ENCODE data around the gene GBF1.
A peak's percentile ranks its signal among the peaks of the same experiment; 100 is the strongest.

Gene GBF1

GRCh38 chr10:102226542-102226870 lies 18.8 kb upstream of the GBF1 start:
- Mint-ChIP-seq H3K27me3 (peaks cover 60 to 75% of the 10 kb centered on the region in 2 donors), H3K27ac (no peak overlapping the region), H3K36me3 (peaks cover 0 to 1% of the 10 kb centered on the region in 2 donors), H3K9me3 (no peaks in the 10 kb centered on the region), H3K4me3 (peak overlapping the region; percentile 78 to 80), H3K4me1 (peaks cover 18 to 37% of the 10 kb centered on the region in 2 donors)
- DNase-seq, result no peak
- ATAC-seq (replicated peaks), result no peak

GRCh38 chr10:102227050-102227449 lies 18.3 kb upstream of the GBF1 start:
- Mint-ChIP-seq H3K9me3 (no peaks in the 10 kb centered on the region), H3K36me3 (peaks cover 0 to 1% of the 10 kb centered on the region in 2 donors), H3K27me3 (peaks cover 64 to 78% of the 10 kb centered on the region in 2 donors), H3K4me1 (peaks cover 18 to 43% of the 10 kb centered on the region in 2 donors), H3K4me3 (peak overlapping the region in 1 of 2 donors; percentile 36), H3K27ac (no peak overlapping the region)
- DNase-seq, result no peak
- ATAC-seq (replicated peaks), result no peak

- Mint-ChIP-seq H3K27ac (peak overlapping the region; percentile 77), H3K9me3 (no peaks in the 10 kb centered on the region), H3K4me3 (peak overlapping the region; percentile 80 to 86), H3K36me3 (peaks cover 0 to 1% of the 10 kb centered on the region in 2 donors), H3K27me3 (peaks cover 73 to 89% of the 10 kb centered on the region in 2 donors), H3K4me1 (peaks cover 18 to 43% of the 10 kb centered on the region in 2 donors)
- ATAC-seq (replicated peaks) (peak; percentile 67 to 70), DNase-seq (peak; percentile 75)
Measured at GRCh38 chr10:102229810-102230263, 15.5 kb upstream of the GBF1 start.

- Mint-ChIP-seq H3K36me3 (peaks cover 0 to 1% of the 10 kb centered on the region in 2 donors), H3K4me1 (peaks cover 18 to 43% of the 10 kb centered on the region in 2 donors), H3K9me3 (no peaks in the 10 kb centered on the region), H3K4me3 (peak overlapping the region; percentile 80 to 86), H3K27ac (peak overlapping the region; percentile 77), H3K27me3 (peaks cover 75 to 90% of the 10 kb centered on the region in 2 donors)
- DNase-seq (peak; percentile 21), ATAC-seq (replicated peaks) (peak; percentile 50)
Measured at GRCh38 chr10:102230264-102230860, 15.0 kb upstream of the GBF1 start.

GRCh38 chr10:102230861-102231356 lies 14.4 kb upstream of the GBF1 start:
- peaks cover 15 to 38% of the 10 kb centered on the region in 2 donors for H3K4me1 Mint-ChIP-seq
- DNase-seq, result peak; percentile 15

GRCh38 chr10:102231357-102232318 lies 13.7 kb upstream of the GBF1 start:
- peaks cover 0 to 1% of the 10 kb centered on the region in 2 donors for H3K36me3 Mint-ChIP-seq
- peaks cover 75 to 91% of the 10 kb centered on the region in 2 donors for H3K27me3 Mint-ChIP-seq
- H3K9me3 Mint-ChIP-seq, result no peaks in the 10 kb centered on the region
- ATAC-seq (replicated peaks), result peak; percentile 49 to 62
- peaks cover 10 to 31% of the 10 kb centered on the region in 2 donors for H3K4me1 Mint-ChIP-seq
- DNase-seq, result peak; percentile 46
- peak overlapping the region; percentile 72 for H3K27ac Mint-ChIP-seq
- H3K4me3 Mint-ChIP-seq, result peak overlapping the region; percentile 80 to 86

More at GRCh38 chr10:102230861-102231356, 14.4 kb upstream of the GBF1 start:
- ATAC-seq (replicated peaks), result peak; percentile 12 to 27
- Mint-ChIP-seq H3K4me3 (peak overlapping the region; percentile 80 to 86), H3K27ac (peak overlapping the region; percentile 72), H3K27me3 (peaks cover 76 to 91% of the 10 kb centered on the region in 2 donors), H3K36me3 (peaks cover 0 to 1% of the 10 kb centered on the region in 2 donors), H3K9me3 (no peaks in the 10 kb centered on the region)

- peak overlapping the region; percentile 27 for H3K27ac Mint-ChIP-seq
- peaks cover 63 to 74% of the 10 kb centered on the region in 2 donors for H3K27me3 Mint-ChIP-seq
- DNase-seq (no peak), ATAC-seq (replicated peaks) (no peak)
- H3K4me1 Mint-ChIP-seq, result peaks cover 8 to 31% of the 10 kb centered on the region in 2 donors
- no peak overlapping the region for H3K4me3 Mint-ChIP-seq
- H3K9me3 Mint-ChIP-seq, result no peaks in the 10 kb centered on the region
- peaks cover 0 to 1% of the 10 kb centered on the region in 2 donors for H3K36me3 Mint-ChIP-seq
Measured at GRCh38 chr10:102233997-102234396, 11.3 kb upstream of the GBF1 start.

GRCh38 chr10:102234888-102235597 lies 10.3 kb upstream of the GBF1 start:
- peaks cover 0 to 1% of the 10 kb centered on the region in 2 donors for H3K36me3 Mint-ChIP-seq
- no peaks in the 10 kb centered on the region for H3K9me3 Mint-ChIP-seq
- no peak overlapping the region for H3K27ac Mint-ChIP-seq

GRCh38 chr10:102235598-102235920 lies 9.8 kb upstream of the GBF1 start:
- Mint-ChIP-seq H3K4me1 (peaks cover 3 to 20% of the 10 kb centered on the region in 2 donors), H3K27me3 (peaks cover 59 to 65% of the 10 kb centered on the region in 2 donors), H3K4me3 (no peak overlapping the region), H3K36me3 (no peaks in the 10 kb centered on the region), H3K27ac (peak overlapping the region; percentile 48), H3K9me3 (no peaks in the 10 kb centered on the region)
- DNase-seq (no peak), ATAC-seq (replicated peaks) (no peak)

More at GRCh38 chr10:102234888-102235597, 10.3 kb upstream of the GBF1 start:
- peaks cover 57 to 65% of the 10 kb centered on the region in 2 donors for H3K27me3 Mint-ChIP-seq
- H3K4me3 Mint-ChIP-seq, result no peak overlapping the region
- DNase-seq, result no peak
- H3K4me1 Mint-ChIP-seq, result peaks cover 5 to 20% of the 10 kb centered on the region in 2 donors
- ATAC-seq (replicated peaks), result no peak

GRCh38 chr10:102236006-102236405 lies 9.3 kb upstream of the GBF1 start:
- H3K4me1 Mint-ChIP-seq, result peaks cover 4 to 20% of the 10 kb centered on the region in 2 donors
- H3K36me3 Mint-ChIP-seq, result no peaks in the 10 kb centered on the region
- no peak overlapping the region for H3K4me3 Mint-ChIP-seq
- H3K9me3 Mint-ChIP-seq, result no peaks in the 10 kb centered on the region
- DNase-seq (no peak), ATAC-seq (replicated peaks) (no peak)
- peaks cover 61 to 65% of the 10 kb centered on the region in 2 donors for H3K27me3 Mint-ChIP-seq
- peak overlapping the region; percentile 48 for H3K27ac Mint-ChIP-seq

GRCh38 chr10:102237711-102238252 lies 7.5 kb upstream of the GBF1 start:
- DNase-seq, result no peak
- no peaks in the 10 kb centered on the region for H3K36me3 Mint-ChIP-seq
- peaks cover 60 to 66% of the 10 kb centered on the region in 2 donors for H3K27me3 Mint-ChIP-seq
- H3K4me1 Mint-ChIP-seq, result peaks cover 7 to 22% of the 10 kb centered on the region in 2 donors
- H3K9me3 Mint-ChIP-seq, result no peaks in the 10 kb centered on the region
- ATAC-seq (replicated peaks), result no peak
- H3K4me3 Mint-ChIP-seq, result no peak overlapping the region
- no peak overlapping the region for H3K27ac Mint-ChIP-seq

GRCh38 chr10:102240467-102241031 lies 4.8 kb upstream of the GBF1 start:
- no peak for ATAC-seq (replicated peaks)
- Mint-ChIP-seq H3K9me3 (no peaks in the 10 kb centered on the region), H3K36me3 (no peaks in the 10 kb centered on the region), H3K4me3 (peak overlapping the region; percentile 74 to 83), H3K4me1 (peaks cover 11 to 30% of the 10 kb centered on the region in 2 donors), H3K27ac (no peak overlapping the region), H3K27me3 (peaks cover 52% of the 10 kb centered on the region in 2 donors)
- no peak for DNase-seq

- H3K4me1 Mint-ChIP-seq, result peaks cover 13 to 30% of the 10 kb centered on the region in 2 donors
- H3K9me3 Mint-ChIP-seq, result no peaks in the 10 kb centered on the region
- peak; percentile 10 for DNase-seq
- no peaks in the 10 kb centered on the region for H3K36me3 Mint-ChIP-seq
- no peak overlapping the region for H3K27ac Mint-ChIP-seq
- H3K27me3 Mint-ChIP-seq, result peaks cover 47% of the 10 kb centered on the region in 2 donors
- ATAC-seq (replicated peaks), result no peak
- H3K4me3 Mint-ChIP-seq, result peak overlapping the region; percentile 74 to 83
Measured at GRCh38 chr10:102241032-102241443, 4.3 kb upstream of the GBF1 start.
